GM19463 (cell line): ENCODE results near the gene NPHP4.
"Not testable (repeated sequence)": the region's sequence is repeated elsewhere in the genome, so short reads cannot be mapped to it uniquely, and the experiment has no call there.

Source experiments
- ATAC-seq: cut with Tn5 transposase; IDR thresholded peaks from one replicate; pipeline ENCODE4 v1.9.1; 2021; ENCODE audit warnings: mild to moderate bottlenecking, moderate library complexity; ENCODE audit not compliant: unreplicated experiment

NPHP4 gene

GRCh38 chr1:5863238-5863637, 129.0 kb downstream of the NPHP4 start:
- ATAC-seq = no peak

GRCh38 chr1:5861871-5862825, 130.1 kb downstream of the NPHP4 start:
- no peak for ATAC-seq

GRCh38 chr1:5860277-5860676, 131.9 kb downstream of the NPHP4 start:
- no peak for ATAC-seq

- no peak for ATAC-seq
These were observed 132.5 kb downstream of the NPHP4 start for GRCh38 chr1:5859766-5860165.

GRCh38 chr1:5858844-5859407, 133.3 kb downstream of the NPHP4 start:
- no peak for ATAC-seq

- ATAC-seq = no peak
These were observed 134.0 kb downstream of the NPHP4 start for GRCh38 chr1:5858246-5858645.

- no peak for ATAC-seq
These were observed 134.6 kb downstream of the NPHP4 start for GRCh38 chr1:5857508-5858090.

GRCh38 chr1:5857011-5857410, 135.2 kb downstream of the NPHP4 start:
- ATAC-seq = no peak

GRCh38 chr1:5856246-5856815, 135.9 kb downstream of the NPHP4 start:
- no peak for ATAC-seq

GRCh38 chr1:5855196-5855897, 136.9 kb downstream of the NPHP4 start:
- no peak for ATAC-seq

- no peak for ATAC-seq
These were observed 137.5 kb downstream of the NPHP4 start for GRCh38 chr1:5854754-5855153.

GRCh38 chr1:5853858-5854257, 138.4 kb downstream of the NPHP4 start:
- not testable (repeated sequence) for ATAC-seq

- no peak for ATAC-seq
These were observed 141.7 kb downstream of the NPHP4 start for GRCh38 chr1:5850503-5850902.

- no peak for ATAC-seq
These were observed 142.7 kb downstream of the NPHP4 start for GRCh38 chr1:5849550-5849949.

GRCh38 chr1:5847013-5847659, 145.1 kb downstream of the NPHP4 start:
- no peak for ATAC-seq

- ATAC-seq = no peak
These were observed 146.8 kb downstream of the NPHP4 start for GRCh38 chr1:5845376-5845775.

- ATAC-seq = no peak
These were observed 147.8 kb downstream of the NPHP4 start for GRCh38 chr1:5844442-5844841.

- no peak for ATAC-seq
These were observed 148.6 kb downstream of the NPHP4 start for GRCh38 chr1:5843521-5844096.

- no peak for ATAC-seq
These were observed 149.5 kb downstream of the NPHP4 start for GRCh38 chr1:5842679-5843078.

GRCh38 chr1:5840551-5841001, 151.6 kb downstream of the NPHP4 start:
- no peak for ATAC-seq
